DND-41 (cell line): ENCODE results near the gene SPARC.

Experiments used
- ATAC-seq: fragments of 200-7000 bp; cut with Tn5 transposase; 3 replicates; pipeline ENCODE4 v1.9.1; 2021; ENCODE audit warnings: low read depth; ENCODE audit not compliant: insufficient read depth
- DNase-seq: peaks from one replicate; pipeline ENCODE4 v3.0.0-alpha.2; 2020
- H2AFZ ChIP-seq: 2 replicates; pipeline ENCODE4 v1.6.0; 2012; ENCODE audit warnings: low read depth, low read length
- H3K27ac ChIP-seq: 2 replicates; pipeline ENCODE4 v1.5.1; 2012; ENCODE audit warnings: low read length, inconsistent platforms
- H3K27me3 ChIP-seq: fragments of 200-600 bp; sonication (generic); 2 replicates; pipeline ENCODE4 v1.6.0; 2012; ENCODE audit warnings: low read length, mild to moderate bottlenecking, inconsistent platforms; ENCODE audit not compliant: insufficient read depth, poor library complexity
- H3K36me3 ChIP-seq: 2 replicates; pipeline ENCODE4 v1.5.1; 2012; ENCODE audit warnings: low read length, inconsistent platforms; ENCODE audit not compliant: insufficient read depth
- H3K4me1 ChIP-seq: 2 replicates; pipeline ENCODE4 v1.5.1; 2012; ENCODE audit warnings: mild to moderate bottlenecking, low read length; ENCODE audit not compliant: insufficient read depth
- H3K4me2 ChIP-seq: 2 replicates; pipeline ENCODE4 v1.6.0; 2012; ENCODE audit warnings: mild to moderate bottlenecking, moderate library complexity, low read length, inconsistent platforms; ENCODE audit not compliant: insufficient read depth
- H3K4me3 ChIP-seq, 2 experiments: fragments of 200-600 bp in 1 of 2; shearing (Covaris generic) in 1 of 2; 2 replicates each; pipeline ENCODE4 v1.5.1; 2012 to 2016; ENCODE audit warnings: inconsistent platforms in 2 of 2, low read length in 2 of 2, mild to moderate bottlenecking in 2 of 2, low read depth in 1 of 2, moderate library complexity in 1 of 2
- H3K79me2 ChIP-seq: 2 replicates; pipeline ENCODE4 v1.6.0; 2012; ENCODE audit warnings: low read length, inconsistent platforms; ENCODE audit not compliant: insufficient read depth
- H3K9ac ChIP-seq: 2 replicates; pipeline ENCODE4 v1.6.0; 2012; ENCODE audit warnings: low read depth, mild to moderate bottlenecking, inconsistent platforms, low read length, moderate library complexity
- H3K9me3 ChIP-seq: 2 replicates; pipeline ENCODE4 v1.5.1; 2012; ENCODE audit warnings: low read length, moderate library complexity, mild to moderate bottlenecking, inconsistent platforms; ENCODE audit not compliant: insufficient read depth, severe bottlenecking
- H4K20me1 ChIP-seq: 2 replicates; pipeline ENCODE4 v1.6.0; 2012; ENCODE audit warnings: low read length; ENCODE audit not compliant: insufficient read depth
- CTCF ChIP-seq: IDR thresholded peaks from 2 replicates; pipeline ENCODE4 v1.5.1; 2012; ENCODE audit warnings: borderline replicate concordance, low read length, moderate library complexity, mild to moderate bottlenecking; ENCODE audit not compliant: poor library complexity, severe bottlenecking; ENCODE audit errors: extremely low read depth
- EZH2 ChIP-seq: IDR thresholded peaks from 3 replicates; pipeline ENCODE4 v1.6.1; 2012; ENCODE audit warnings: borderline replicate concordance, low read depth, mild to moderate bottlenecking, moderate library complexity, low read length, inconsistent platforms; ENCODE audit not compliant: severe bottlenecking

Gene SPARC

GRCh38 chr5:151722546-151722945, 35.8 kb upstream of the SPARC start:
- no peak overlapping the region for H3K27ac ChIP-seq
- H3K4me1 ChIP-seq: no peaks in the 10 kb centered on the region
- H3K4me2 ChIP-seq: no peak overlapping the region
- no peaks in the 10 kb centered on the region for H3K79me2 ChIP-seq
- H4K20me1 ChIP-seq: no peaks in the 10 kb centered on the region
- H3K36me3 ChIP-seq: no peaks in the 10 kb centered on the region
- H3K9ac ChIP-seq: no peak overlapping the region
- ATAC-seq (no peak), DNase-seq (no peak)
- H3K4me3 ChIP-seq: no peak overlapping the region
- H2AFZ ChIP-seq: no peak overlapping the region
- no peaks in the 10 kb centered on the region for H3K27me3 ChIP-seq
- TF ChIP-seq EZH2: no peak
- no peak for TF ChIP-seq CTCF
- H3K9me3 ChIP-seq: no peaks in the 10 kb centered on the region

- no peaks in the 10 kb centered on the region for H4K20me1 ChIP-seq
- H3K4me2 ChIP-seq: no peak overlapping the region
- no peak overlapping the region for H3K9ac ChIP-seq
- H3K36me3 ChIP-seq: no peaks in the 10 kb centered on the region
- H3K4me3 ChIP-seq: no peak overlapping the region
- no peaks in the 10 kb centered on the region for H3K4me1 ChIP-seq
- H2AFZ ChIP-seq: no peak overlapping the region
- no peaks in the 10 kb centered on the region for H3K27me3 ChIP-seq
- DNase-seq (no peak), ATAC-seq (no peak)
- H3K27ac ChIP-seq: no peak overlapping the region
- no peak for TF ChIP-seq CTCF
- no peak for TF ChIP-seq EZH2
- H3K79me2 ChIP-seq: no peaks in the 10 kb centered on the region
- no peaks in the 10 kb centered on the region for H3K9me3 ChIP-seq
Measured at GRCh38 chr5:151721812-151722391, 35.2 kb upstream of the SPARC start.

- no peak overlapping the region for H3K27ac ChIP-seq
- H3K9me3 ChIP-seq: no peaks in the 10 kb centered on the region
- ATAC-seq (no peak), DNase-seq (no peak)
- no peaks in the 10 kb centered on the region for H3K36me3 ChIP-seq
- no peak overlapping the region for H3K4me2 ChIP-seq
- no peaks in the 10 kb centered on the region for H3K79me2 ChIP-seq
- H3K4me3 ChIP-seq: no peak overlapping the region
- TF ChIP-seq CTCF (no peak), EZH2 (no peak)
- no peaks in the 10 kb centered on the region for H4K20me1 ChIP-seq
- H3K4me1 ChIP-seq: no peaks in the 10 kb centered on the region
- no peak overlapping the region for H2AFZ ChIP-seq
- no peaks in the 10 kb centered on the region for H3K27me3 ChIP-seq
- H3K9ac ChIP-seq: no peak overlapping the region
Measured at GRCh38 chr5:151721087-151721646, 34.5 kb upstream of the SPARC start.

- Histone ChIP-seq H3K9me3 (no peaks in the 10 kb centered on the region), H3K79me2 (no peaks in the 10 kb centered on the region), H3K4me2 (no peak overlapping the region), H2AFZ (no peak overlapping the region), H3K4me1 (no peaks in the 10 kb centered on the region), H3K9ac (no peak overlapping the region), H3K36me3 (no peaks in the 10 kb centered on the region), H3K27me3 (no peaks in the 10 kb centered on the region), H3K4me3 (no peak overlapping the region), H4K20me1 (no peaks in the 10 kb centered on the region), H3K27ac (no peak overlapping the region)
- DNase-seq (no peak), ATAC-seq (no peak)
- TF ChIP-seq EZH2: no peak
- no peak for TF ChIP-seq CTCF
Measured at GRCh38 chr5:151720215-151720614, 33.5 kb upstream of the SPARC start.
